Glutamatergic neuron (in vitro differentiated cells): ENCODE results near the gene ZNF484. TPM values are rescaled to one million over a fixed set of nuclear protein-coding genes. Genes with fewer than 3 reads are reported as not detected.
"Not testable (repeated sequence)": the region's sequence is repeated elsewhere in the genome, so short reads cannot be mapped to it uniquely, and the experiment has no call there.

Experiments used
- DNase-seq: peaks from one replicate; pipeline ENCODE4 v3.0.0; 2022
- H3K27ac Mint-ChIP-seq: one replicate; pipeline ENCODE4 v1.8.0; 2020; ENCODE audit warnings: mild to moderate bottlenecking, mixed read lengths, inconsistent platforms; ENCODE audit not compliant: unreplicated experiment
- H3K27me3 Mint-ChIP-seq: one replicate; pipeline ENCODE4 v1.8.0; 2020; ENCODE audit warnings: mild to moderate bottlenecking, moderate library complexity, mixed read lengths, inconsistent platforms; ENCODE audit not compliant: unreplicated experiment
- H3K36me3 Mint-ChIP-seq: one replicate; pipeline ENCODE4 v1.8.0; 2020; ENCODE audit warnings: mild to moderate bottlenecking, mixed read lengths, inconsistent platforms; ENCODE audit not compliant: unreplicated experiment
- H3K4me1 Mint-ChIP-seq: one replicate; pipeline ENCODE4 v1.8.0; 2020; ENCODE audit warnings: mild to moderate bottlenecking, low read depth, mixed read lengths, inconsistent platforms; ENCODE audit not compliant: unreplicated experiment
- H3K4me3 Mint-ChIP-seq: one replicate; pipeline ENCODE4 v1.8.0; 2020; ENCODE audit warnings: mild to moderate bottlenecking, mixed read lengths, inconsistent platforms; ENCODE audit not compliant: unreplicated experiment
- H3K9me3 Mint-ChIP-seq: one replicate; pipeline ENCODE4 v1.8.0; 2020; ENCODE audit warnings: mild to moderate bottlenecking, moderate library complexity, mixed read lengths, inconsistent platforms; ENCODE audit not compliant: unreplicated experiment
- long read RNA-seq: library from polyadenylated mRNA; unstranded; transcript quantifications from one replicate; pipeline ENCODE4 v2.0.0, GENCODE V29; 2020; ENCODE audit not compliant: unreplicated experiment
- total RNA-seq: library from RNA; stranded (reverse); fragmentation: NEBNext Ultra II Directional; extraction: Animal tissue kit (Norgen Biotek cat#: 25700); gene quantifications from one replicate; pipeline ENCODE4 v1.2.1, GENCODE V29; 2021; ENCODE audit not compliant: unreplicated experiment
- TF ChIP-seq, protein P1 (sequence below): fragments of 200-600 bp; sonication (generic); IDR thresholded peaks from one replicate; pipeline ENCODE4 v1.5.0; 2021; ENCODE audit not compliant: partially characterized antibody, unreplicated experiment

The ZNF484 gene
- total RNA-seq, result 14.4 TPM
- long read RNA-seq, result 0 reads

DNA sequence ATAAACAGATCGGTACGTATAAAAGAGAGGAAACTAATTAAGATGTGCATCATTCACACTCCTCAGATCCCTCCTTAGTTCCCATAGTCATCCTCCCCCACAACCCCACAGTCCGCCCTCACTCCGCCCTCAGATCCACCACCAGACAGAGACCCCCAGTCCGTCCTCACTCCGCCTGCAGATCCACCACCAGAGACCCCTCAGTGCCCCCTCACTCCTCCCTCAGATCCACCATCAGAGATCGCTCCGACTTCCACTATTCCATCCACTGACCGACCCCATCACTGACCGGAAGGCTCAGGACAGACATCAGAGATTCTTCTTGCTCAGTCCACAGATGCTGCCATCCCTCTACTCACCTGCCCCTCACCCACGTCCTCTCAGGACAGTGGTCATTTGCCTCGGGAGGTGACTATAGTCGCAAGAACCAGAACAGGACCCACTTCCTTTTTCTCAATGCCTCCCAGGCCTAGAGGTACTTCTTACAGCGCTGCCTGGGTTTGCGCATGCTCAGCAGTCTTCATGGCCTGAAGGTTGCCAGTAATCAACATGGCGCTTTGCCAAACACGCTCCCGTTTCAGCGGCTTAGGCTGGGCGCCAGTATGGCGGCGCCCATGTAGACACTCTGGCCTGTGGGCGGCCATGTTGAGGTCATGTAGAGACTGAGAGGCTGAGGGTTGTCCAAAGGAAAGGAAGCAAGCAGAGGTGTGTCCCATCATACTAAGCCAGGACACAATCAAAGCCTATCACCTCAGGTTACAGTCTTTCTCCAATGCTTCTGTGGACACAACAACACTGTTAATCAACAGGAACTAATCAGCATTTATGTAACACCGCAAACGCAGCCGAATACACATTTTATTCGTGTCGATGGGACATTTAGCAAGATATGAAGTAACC is at the start of gene ZNF484:
ZNF484 (minus strand) TSS at position 508 of the 900 bp plus-strand sequence. CDS start 3,009 bp downstream, outside the sequence.
- H3K9me3 Mint-ChIP-seq, result peaks cover 2% of the 10 kb centered on the region
- TF ChIP-seq, protein P1, sequence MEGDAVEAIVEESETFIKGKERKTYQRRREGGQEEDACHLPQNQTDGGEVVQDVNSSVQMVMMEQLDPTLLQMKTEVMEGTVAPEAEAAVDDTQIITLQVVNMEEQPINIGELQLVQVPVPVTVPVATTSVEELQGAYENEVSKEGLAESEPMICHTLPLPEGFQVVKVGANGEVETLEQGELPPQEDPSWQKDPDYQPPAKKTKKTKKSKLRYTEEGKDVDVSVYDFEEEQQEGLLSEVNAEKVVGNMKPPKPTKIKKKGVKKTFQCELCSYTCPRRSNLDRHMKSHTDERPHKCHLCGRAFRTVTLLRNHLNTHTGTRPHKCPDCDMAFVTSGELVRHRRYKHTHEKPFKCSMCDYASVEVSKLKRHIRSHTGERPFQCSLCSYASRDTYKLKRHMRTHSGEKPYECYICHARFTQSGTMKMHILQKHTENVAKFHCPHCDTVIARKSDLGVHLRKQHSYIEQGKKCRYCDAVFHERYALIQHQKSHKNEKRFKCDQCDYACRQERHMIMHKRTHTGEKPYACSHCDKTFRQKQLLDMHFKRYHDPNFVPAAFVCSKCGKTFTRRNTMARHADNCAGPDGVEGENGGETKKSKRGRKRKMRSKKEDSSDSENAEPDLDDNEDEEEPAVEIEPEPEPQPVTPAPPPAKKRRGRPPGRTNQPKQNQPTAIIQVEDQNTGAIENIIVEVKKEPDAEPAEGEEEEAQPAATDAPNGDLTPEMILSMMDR, result no peak
- peaks cover 6% of the 10 kb centered on the region for H3K27me3 Mint-ChIP-seq
- no peaks in the 10 kb centered on the region for H3K36me3 Mint-ChIP-seq
- peak within 1 kb of the TSS; percentile 94 for H3K4me3 Mint-ChIP-seq
- peak within 1 kb of the TSS; percentile 96 for H3K27ac Mint-ChIP-seq
- H3K4me1 Mint-ChIP-seq, result peaks cover 29% of the 10 kb centered on the region
- peak; percentile 96 for DNase-seq

DNA sequence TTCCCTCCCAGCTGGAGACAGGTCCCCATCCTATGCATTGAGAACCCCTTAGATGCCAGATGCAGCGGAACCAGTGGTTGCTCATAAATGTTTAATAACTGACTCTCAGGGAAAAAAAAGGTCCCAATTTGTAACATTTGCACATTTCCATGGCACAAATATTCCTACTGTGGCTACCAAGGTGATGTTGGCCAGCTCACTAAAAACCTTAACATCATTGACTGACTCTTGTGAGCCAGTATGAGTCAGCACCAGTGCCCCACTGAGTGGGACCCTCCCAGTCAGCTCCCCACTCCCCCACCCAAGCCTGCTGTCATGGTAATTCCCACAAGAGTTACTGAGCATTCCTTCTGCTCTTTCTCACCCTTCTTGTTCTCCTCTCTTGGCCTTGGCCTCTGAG is 42.6 kb upstream of the ZNF484 start:
- peaks cover 1% of the 10 kb centered on the region for H3K9me3 Mint-ChIP-seq
- TF ChIP-seq, protein P1, result no peak
- H3K4me1 Mint-ChIP-seq, result no peaks in the 10 kb centered on the region
- H3K27ac Mint-ChIP-seq, result no peak overlapping the region
- no peaks in the 10 kb centered on the region for H3K36me3 Mint-ChIP-seq
- no peak for DNase-seq
- H3K4me3 Mint-ChIP-seq, result no peak overlapping the region
- H3K27me3 Mint-ChIP-seq, result peaks cover 2% of the 10 kb centered on the region

- no peaks in the 10 kb centered on the region for H3K4me1 Mint-ChIP-seq
- TF ChIP-seq, protein P1, result no peak
- no peaks in the 10 kb centered on the region for H3K9me3 Mint-ChIP-seq
- no peaks in the 10 kb centered on the region for H3K36me3 Mint-ChIP-seq
- no peaks in the 10 kb centered on the region for H3K27me3 Mint-ChIP-seq
- no peak overlapping the region for H3K4me3 Mint-ChIP-seq
- DNase-seq, result no peak
- no peak overlapping the region for H3K27ac Mint-ChIP-seq
Measured at GRCh38 chr9:92917176-92917800, 39.5 kb upstream of the ZNF484 start.

GRCh38 chr9:92911511-92912475 is 34.0 kb upstream of the ZNF484 start:
- Mint-ChIP-seq H3K4me3 (no peak overlapping the region), H3K27ac (no peak overlapping the region), H3K9me3 (no peaks in the 10 kb centered on the region), H3K4me1 (no peaks in the 10 kb centered on the region), H3K36me3 (no peaks in the 10 kb centered on the region), H3K27me3 (peaks cover 3% of the 10 kb centered on the region)
- no peak for DNase-seq
- TF ChIP-seq, protein P1, result no peak

GRCh38 chr9:92905137-92905536 is 27.3 kb upstream of the ZNF484 start:
- H3K27me3 Mint-ChIP-seq, DNase-seq, H3K27ac Mint-ChIP-seq, H3K9me3 Mint-ChIP-seq, H3K4me3 Mint-ChIP-seq, H3K36me3 Mint-ChIP-seq, H3K4me1 Mint-ChIP-seq: not testable (repeated sequence)
